Esophagus squamous epithelium (tissue), 4 donors: ENCODE measurements around the gene MTCL1.

Experiments used
- CTCF ChIP-seq, 6 experiments: fragments of 450-650 bp in 4 of 6; fragments of 200-600 bp in 2 of 6; sonication (generic) in 2 of 6; IDR thresholded peaks; one replicate each; pipeline ENCODE4 v1.5.1; 2016 to 2019; ENCODE audit warnings: antibody characterized with exemption in 6 of 6, mild to moderate bottlenecking in 4 of 6, moderate library complexity in 4 of 6
- POLR2A ChIP-seq, 4 donors: fragments of 450-650 bp; IDR thresholded peaks; one replicate each; pipeline ENCODE4 v1.6.1; 2017; ENCODE audit warnings: antibody characterized with exemption in 4 of 4, mild to moderate bottlenecking in 4 of 4, moderate library complexity in 3 of 4

DNA sequence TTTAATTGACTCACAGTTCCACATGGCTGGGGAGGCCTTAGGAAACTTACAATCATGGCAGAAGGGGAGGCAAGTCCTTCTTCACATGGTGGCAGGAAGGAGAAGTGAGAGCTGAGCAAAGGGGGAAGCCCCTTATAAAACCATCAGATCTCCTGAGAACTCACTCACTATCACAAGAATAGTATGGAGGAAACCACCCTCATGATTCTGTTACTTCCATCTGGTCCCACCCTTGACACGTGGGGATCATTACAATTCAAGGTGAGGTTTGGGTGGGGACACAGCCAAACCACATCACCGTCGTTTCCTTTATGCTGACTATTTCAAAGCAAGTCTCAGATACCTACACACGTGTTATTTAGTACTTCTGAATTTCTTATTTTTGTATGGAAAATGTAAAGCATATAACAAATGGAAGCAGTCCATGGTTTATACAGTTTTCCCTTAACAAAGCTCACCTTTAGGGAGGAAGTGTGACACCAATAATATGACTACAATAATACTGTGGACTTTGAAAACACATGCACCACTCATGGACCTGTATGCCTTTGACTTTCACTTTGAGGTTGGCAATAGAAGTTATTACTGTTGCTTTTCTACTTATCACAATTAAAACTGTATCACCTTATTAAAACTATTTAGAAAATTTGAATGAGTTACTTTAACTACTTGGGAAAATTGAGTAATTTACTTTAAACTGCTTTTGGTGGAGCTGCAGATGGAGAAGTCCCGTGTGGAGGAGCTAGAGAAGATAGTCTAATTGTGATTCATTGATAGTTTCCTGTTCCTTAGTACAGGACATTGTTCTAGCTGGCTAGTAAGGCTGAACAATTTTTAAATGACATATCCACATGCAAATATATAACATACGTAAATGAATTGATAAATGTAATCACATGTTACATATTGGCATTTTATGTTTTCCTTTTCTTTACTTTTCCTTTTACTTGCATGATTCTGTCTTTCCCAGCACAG, 37.3 kb downstream of the MTCL1 start:
- TF ChIP-seq CTCF (IDR thresholded peaks at IDR 0.05) (no peak), POLR2A (IDR thresholded peaks at IDR 0.05) (no peak)
